Measurements from ENCODE around the gene PRKD1. TPM values are rescaled to one million over a fixed set of nuclear protein-coding genes. Genes with fewer than 3 reads are reported as not detected.
"Not testable (repeated sequence)": the region's sequence is repeated elsewhere in the genome, so short reads cannot be mapped to it uniquely, and the experiment has no call there.

Gene PRKD1
- total RNA-seq, 3 donors from 2014 or later (not counting 1 experiment from before 2014, with no cell fraction given): not detected

DNA sequence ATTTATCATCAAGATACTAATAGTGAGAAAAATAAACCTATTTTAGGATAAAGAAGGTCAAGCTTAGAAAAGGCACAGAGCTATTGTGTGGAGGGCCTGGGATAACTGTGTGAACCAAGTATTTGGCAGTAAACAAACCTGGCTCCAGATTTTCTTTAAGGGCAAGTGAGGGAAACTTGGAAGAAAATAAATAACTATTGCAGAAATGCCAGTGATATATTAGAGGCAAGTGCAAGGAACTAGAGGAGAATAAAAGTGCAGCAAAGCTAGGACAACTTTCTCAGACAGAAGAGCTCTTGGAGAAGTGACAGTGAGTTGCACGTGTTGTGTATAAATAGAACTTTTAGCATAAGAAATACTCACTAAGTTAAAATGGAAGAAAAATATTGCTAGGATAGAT, 83.7 kb downstream of the PRKD1 start:
- Histone ChIP-seq H3K27ac (ENCODE audit: low read length) (no peak overlapping the region), H3K4me3 (ENCODE audit: low read length) (no peak overlapping the region), H3K9me3 (ENCODE audit: control insufficient read depth, insufficient read depth, low read length) (peaks cover 17% of the 10 kb centered on the region), H3K4me1 (ENCODE audit: control insufficient read depth, insufficient read depth, low read length) (no peaks in the 10 kb centered on the region), H3K27me3 (ENCODE audit: control insufficient read depth, insufficient read depth, low read length) (no peaks in the 10 kb centered on the region), H3K36me3 (ENCODE audit: control insufficient read depth, insufficient read depth, low read length) (no peaks in the 10 kb centered on the region)
- no peak for DNase-seq
- Mint-ChIP-seq H3K36me3 (peaks cover 8% of the 10 kb centered on the region), H3K4me1 (no peaks in the 10 kb centered on the region), H3K27ac (no peak overlapping the region), H3K9me3 (peaks cover 20 to 27% of the 10 kb centered on the region in 2 donors), H3K27me3 (ENCODE audit: low read depth in 2 of 2) (no peaks in the 10 kb centered on the region), H3K4me3 (no peak overlapping the region)
- no CpG with 5 or more reads among the region's 1 CpG for WGBS (ENCODE audit: insufficient coverage)
- ATAC-seq: no peak
- intact Hi-C loops (cut with micrococcal nuclease): no loop called here
- TF ChIP-seq, protein P1, sequence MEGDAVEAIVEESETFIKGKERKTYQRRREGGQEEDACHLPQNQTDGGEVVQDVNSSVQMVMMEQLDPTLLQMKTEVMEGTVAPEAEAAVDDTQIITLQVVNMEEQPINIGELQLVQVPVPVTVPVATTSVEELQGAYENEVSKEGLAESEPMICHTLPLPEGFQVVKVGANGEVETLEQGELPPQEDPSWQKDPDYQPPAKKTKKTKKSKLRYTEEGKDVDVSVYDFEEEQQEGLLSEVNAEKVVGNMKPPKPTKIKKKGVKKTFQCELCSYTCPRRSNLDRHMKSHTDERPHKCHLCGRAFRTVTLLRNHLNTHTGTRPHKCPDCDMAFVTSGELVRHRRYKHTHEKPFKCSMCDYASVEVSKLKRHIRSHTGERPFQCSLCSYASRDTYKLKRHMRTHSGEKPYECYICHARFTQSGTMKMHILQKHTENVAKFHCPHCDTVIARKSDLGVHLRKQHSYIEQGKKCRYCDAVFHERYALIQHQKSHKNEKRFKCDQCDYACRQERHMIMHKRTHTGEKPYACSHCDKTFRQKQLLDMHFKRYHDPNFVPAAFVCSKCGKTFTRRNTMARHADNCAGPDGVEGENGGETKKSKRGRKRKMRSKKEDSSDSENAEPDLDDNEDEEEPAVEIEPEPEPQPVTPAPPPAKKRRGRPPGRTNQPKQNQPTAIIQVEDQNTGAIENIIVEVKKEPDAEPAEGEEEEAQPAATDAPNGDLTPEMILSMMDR (IDR thresholded peaks at IDR 0.05): no peak

DNA sequence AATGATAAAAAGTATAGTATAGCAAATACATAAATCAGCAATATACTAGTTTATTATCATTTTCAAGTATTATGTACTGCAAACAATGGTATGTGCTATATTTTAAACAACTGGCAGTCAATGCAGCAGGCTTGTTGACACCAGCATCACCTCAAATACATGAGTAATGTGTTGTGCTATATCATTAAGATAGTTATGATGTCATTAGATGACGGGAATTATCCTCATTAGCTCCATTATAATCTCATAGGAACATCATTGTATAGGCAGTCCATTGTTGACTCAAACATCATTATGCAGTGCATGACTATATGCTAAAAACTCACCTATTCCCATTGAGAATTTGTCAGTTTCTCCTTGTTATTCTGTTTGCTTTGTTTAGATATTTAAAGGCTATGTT, 85.4 kb downstream of the PRKD1 start:
- Histone ChIP-seq H3K27ac (ENCODE audit: low read length) (no peak overlapping the region), H3K27me3 (ENCODE audit: control insufficient read depth, insufficient read depth, low read length) (no peaks in the 10 kb centered on the region), H3K4me1 (ENCODE audit: control insufficient read depth, insufficient read depth, low read length) (no peaks in the 10 kb centered on the region), H3K36me3 (ENCODE audit: control insufficient read depth, insufficient read depth, low read length) (no peaks in the 10 kb centered on the region), H3K9me3 (ENCODE audit: control insufficient read depth, insufficient read depth, low read length) (peaks cover 17% of the 10 kb centered on the region), H3K4me3 (ENCODE audit: low read length) (no peak overlapping the region)
- Mint-ChIP-seq H3K36me3 (peaks cover 8% of the 10 kb centered on the region), H3K27ac (no peak overlapping the region), H3K27me3 (ENCODE audit: low read depth in 2 of 2) (no peaks in the 10 kb centered on the region), H3K9me3 (peaks cover 21 to 32% of the 10 kb centered on the region in 2 donors), H3K4me3 (no peak overlapping the region), H3K4me1 (no peaks in the 10 kb centered on the region)
- DNase-seq: no peak
- intact Hi-C loops (cut with micrococcal nuclease): no loop called here
- no CpG with 5 or more reads among the region's 1 CpG for WGBS (ENCODE audit: insufficient coverage)
- TF ChIP-seq, protein P1 (IDR thresholded peaks at IDR 0.05): no peak
- no peak for ATAC-seq

DNA sequence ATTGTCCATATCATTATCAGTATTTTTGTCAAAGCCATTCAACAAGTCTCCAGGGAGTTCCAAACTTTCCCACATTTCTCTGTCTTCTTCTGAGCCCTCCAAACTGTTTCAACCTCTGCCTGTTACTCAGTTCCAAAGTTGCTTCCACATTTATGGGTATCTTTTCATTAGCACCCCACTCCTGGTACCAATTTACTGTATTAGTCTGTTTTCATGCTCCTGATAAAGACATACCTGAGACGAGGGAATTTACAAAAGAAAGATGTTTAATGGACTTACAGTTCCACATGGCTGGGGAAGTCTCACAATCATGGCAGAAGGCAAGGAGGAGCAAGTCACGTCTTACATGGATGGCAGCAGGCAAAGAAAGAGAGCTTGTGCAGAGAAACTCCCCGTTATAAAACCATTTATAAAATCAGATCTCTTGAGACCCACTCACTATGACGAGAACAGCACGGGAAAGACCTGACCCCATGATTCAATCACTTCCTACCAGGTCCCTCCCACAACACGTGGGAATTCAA, 87.2 kb downstream of the PRKD1 start:
- H3K27ac ChIP-seq (ENCODE audit: low read length); H3K27ac Mint-ChIP-seq; DNase-seq; H3K4me3 Mint-ChIP-seq; intact Hi-C loops (cut with micrococcal nuclease); H3K4me1 ChIP-seq (ENCODE audit: control insufficient read depth, insufficient read depth, low read length); H3K4me1 Mint-ChIP-seq; ATAC-seq; H3K36me3 ChIP-seq (ENCODE audit: control insufficient read depth, insufficient read depth, low read length); H3K27me3 ChIP-seq (ENCODE audit: control insufficient read depth, insufficient read depth, low read length); H3K27me3 Mint-ChIP-seq (ENCODE audit: low read depth in 2 of 2); H3K4me3 ChIP-seq (ENCODE audit: low read length): not testable (repeated sequence)
- H3K9me3 ChIP-seq (ENCODE audit: control insufficient read depth, insufficient read depth, low read length): peaks cover 21% of the 10 kb centered on the region
- 82% methylated on average over 6 of the region's 6 CpGs for WGBS (ENCODE audit: insufficient coverage)
- Mint-ChIP-seq H3K36me3 (peaks cover 16% of the 10 kb centered on the region), H3K9me3 (peaks cover 20 to 30% of the 10 kb centered on the region in 2 donors)

DNA sequence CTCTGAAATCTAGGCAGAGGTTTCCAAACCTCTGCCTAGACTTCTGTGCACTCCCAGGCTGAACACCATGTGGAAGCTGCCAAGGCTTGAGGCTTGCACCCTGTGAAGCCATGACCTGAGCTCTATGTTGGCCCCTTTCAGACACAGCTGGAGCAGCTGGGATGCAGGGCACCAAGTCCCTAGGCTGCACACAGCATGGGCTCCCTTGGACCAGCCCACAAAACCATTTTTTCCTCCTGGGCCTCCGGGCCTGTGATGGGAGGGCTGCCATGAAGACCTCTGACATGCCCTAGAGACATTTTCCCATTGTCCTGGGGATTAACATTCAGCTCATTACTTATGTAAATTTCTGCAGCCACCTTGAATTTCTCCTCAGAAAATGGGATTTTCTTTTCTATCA, 88.0 kb downstream of the PRKD1 start:
- peaks cover 16% of the 10 kb centered on the region for H3K36me3 Mint-ChIP-seq
- WGBS (ENCODE audit: insufficient coverage): 68% methylated on average over 1 of the region's 1 CpG
- DNase-seq; H3K27ac Mint-ChIP-seq; H3K4me1 Mint-ChIP-seq; H3K27me3 ChIP-seq (ENCODE audit: control insufficient read depth, insufficient read depth, low read length); ATAC-seq; H3K36me3 ChIP-seq (ENCODE audit: control insufficient read depth, insufficient read depth, low read length); H3K27ac ChIP-seq (ENCODE audit: low read length); H3K4me3 Mint-ChIP-seq; H3K4me1 ChIP-seq (ENCODE audit: control insufficient read depth, insufficient read depth, low read length); intact Hi-C loops (cut with micrococcal nuclease); H3K27me3 Mint-ChIP-seq (ENCODE audit: low read depth in 2 of 2); H3K4me3 ChIP-seq (ENCODE audit: low read length): not testable (repeated sequence)
- H3K9me3 Mint-ChIP-seq: peaks cover 20 to 30% of the 10 kb centered on the region in 2 donors
- H3K9me3 ChIP-seq (ENCODE audit: control insufficient read depth, insufficient read depth, low read length): peaks cover 24% of the 10 kb centered on the region
